H1 (cell line): ENCODE data around the gene APBA2.

Experiments used
- BACH1 ChIP-seq: IDR thresholded peaks from 2 replicates; pipeline ENCODE4 v1.6.1; 2012; ENCODE audit warnings: low read length, improper control_type of control experiment
- EP300 ChIP-seq, 2 experiments: IDR thresholded peaks; 1 replicate in 1 of 2; 2 replicates in 1 of 2; pipeline ENCODE4 v1.6.1; 2011 to 2012; ENCODE audit warnings: low read depth in 2 of 2, low read length in 2 of 2, mild to moderate bottlenecking in 2 of 2, borderline replicate concordance in 1 of 2, inconsistent platforms in 1 of 2, moderate library complexity in 1 of 2
- EZH2 ChIP-seq: fragments of 200-600 bp; sonication (generic); IDR thresholded peaks from 2 replicates; pipeline ENCODE4 v1.7.1; 2012; ENCODE audit warnings: low read depth, mild to moderate bottlenecking, moderate library complexity, low read length, inconsistent platforms; ENCODE audit not compliant: severe bottlenecking
- HDAC6 ChIP-seq: IDR thresholded peaks from one replicate; pipeline ENCODE4 v1.7.1; 2012; ENCODE audit warnings: low read depth, mild to moderate bottlenecking, inconsistent platforms, low read length, moderate library complexity
- KDM4A ChIP-seq: IDR thresholded peaks from one replicate; pipeline ENCODE4 v1.7.1; 2012; ENCODE audit warnings: low read depth, mild to moderate bottlenecking, moderate library complexity, low read length, inconsistent platforms; ENCODE audit not compliant: severe bottlenecking
- MAX ChIP-seq: IDR thresholded peaks from 2 replicates; pipeline ENCODE4 v1.6.1; 2012; ENCODE audit warnings: inconsistent platforms
- POLR2A ChIP-seq, 2 experiments: IDR thresholded peaks; 1 replicate in 1 of 2; 2 replicates in 1 of 2; pipeline ENCODE4 v1.6.1; 2011; ENCODE audit warnings: low read depth in 2 of 2, low read length in 2 of 2, mild to moderate bottlenecking in 2 of 2; ENCODE audit errors: control extremely low read depth in 1 of 2
- POLR2AphosphoS5 ChIP-seq: IDR thresholded peaks from 2 replicates; pipeline ENCODE4 v1.6.1; 2011; ENCODE audit warnings: low read depth, low read length
- RBBP5 ChIP-seq: IDR thresholded peaks from 2 replicates; pipeline ENCODE4 v1.7.1; 2012; ENCODE audit warnings: low read depth, mild to moderate bottlenecking, inconsistent platforms, low read length, moderate library complexity, borderline replicate concordance
- SRF ChIP-seq: IDR thresholded peaks from 2 replicates; pipeline ENCODE4 v1.6.1; 2011; ENCODE audit warnings: mild to moderate bottlenecking, low read depth, low read length, moderate library complexity
- TAF1 ChIP-seq: IDR thresholded peaks from 2 replicates; pipeline ENCODE4 v1.6.1; 2011; ENCODE audit warnings: mild to moderate bottlenecking, low read depth, low read length
- USF2 ChIP-seq: IDR thresholded peaks from 2 replicates; pipeline ENCODE4 v1.6.1; 2011; ENCODE audit warnings: low read length, improper control_type of control experiment
- YY1 ChIP-seq: IDR thresholded peaks from 2 replicates; pipeline ENCODE4 v1.6.1; 2011; ENCODE audit warnings: low read depth, mild to moderate bottlenecking, low read length
- TF ChIP-seq, protein P1 (sequence below), 3 experiments: IDR thresholded peaks; 1 replicate in 2 of 3; 2 replicates in 1 of 3; pipeline versions ENCODE4 v1.5.1 to v1.6.1; 2011; ENCODE audit warnings: low read length in 3 of 3, mild to moderate bottlenecking in 3 of 3, inconsistent platforms in 2 of 3, low read depth in 1 of 3, moderate library complexity in 1 of 3; ENCODE audit not compliant: insufficient read depth in 1 of 3; ENCODE audit errors: control extremely low read depth in 1 of 3

DNA sequence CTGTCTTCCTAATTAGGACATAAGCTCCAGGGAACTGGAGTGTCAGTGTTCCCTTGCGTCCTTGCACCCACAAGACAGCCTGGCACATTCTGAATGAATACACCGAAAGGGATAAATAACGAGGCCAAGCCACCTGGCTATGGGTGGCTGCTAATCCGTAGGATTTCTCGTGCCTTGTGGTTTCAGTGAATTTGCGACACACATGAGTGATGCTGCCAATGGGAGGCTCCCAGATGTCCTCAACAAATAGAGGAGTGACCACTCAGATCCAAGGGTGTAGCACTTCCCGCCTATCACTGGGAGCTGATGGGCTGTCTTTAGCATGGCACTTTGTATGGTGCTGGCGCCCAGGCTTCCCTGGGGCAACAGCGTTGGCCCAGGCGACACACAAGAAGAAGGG is 43.4 kb downstream of the APBA2 start:
- TF ChIP-seq POLR2A (IDR thresholded peaks at IDR 0.05; ENCODE audit: control extremely low read depth in 1 of 2, low read depth in 2 of 2, low read length in 2 of 2) (no peak), YY1 (no peak), BACH1 (no peak), SRF (no peak), TAF1 (no peak), EP300 (IDR thresholded peaks at IDR 0.05; ENCODE audit: borderline replicate concordance in 1 of 2, low read depth in 2 of 2, low read length in 2 of 2) (no peak), RBBP5 (no peak), HDAC6 (no peak), POLR2AphosphoS5 (no peak), USF2 (no peak), MAX (no peak), KDM4A (no peak), EZH2 (no peak)
- TF ChIP-seq, protein P1, sequence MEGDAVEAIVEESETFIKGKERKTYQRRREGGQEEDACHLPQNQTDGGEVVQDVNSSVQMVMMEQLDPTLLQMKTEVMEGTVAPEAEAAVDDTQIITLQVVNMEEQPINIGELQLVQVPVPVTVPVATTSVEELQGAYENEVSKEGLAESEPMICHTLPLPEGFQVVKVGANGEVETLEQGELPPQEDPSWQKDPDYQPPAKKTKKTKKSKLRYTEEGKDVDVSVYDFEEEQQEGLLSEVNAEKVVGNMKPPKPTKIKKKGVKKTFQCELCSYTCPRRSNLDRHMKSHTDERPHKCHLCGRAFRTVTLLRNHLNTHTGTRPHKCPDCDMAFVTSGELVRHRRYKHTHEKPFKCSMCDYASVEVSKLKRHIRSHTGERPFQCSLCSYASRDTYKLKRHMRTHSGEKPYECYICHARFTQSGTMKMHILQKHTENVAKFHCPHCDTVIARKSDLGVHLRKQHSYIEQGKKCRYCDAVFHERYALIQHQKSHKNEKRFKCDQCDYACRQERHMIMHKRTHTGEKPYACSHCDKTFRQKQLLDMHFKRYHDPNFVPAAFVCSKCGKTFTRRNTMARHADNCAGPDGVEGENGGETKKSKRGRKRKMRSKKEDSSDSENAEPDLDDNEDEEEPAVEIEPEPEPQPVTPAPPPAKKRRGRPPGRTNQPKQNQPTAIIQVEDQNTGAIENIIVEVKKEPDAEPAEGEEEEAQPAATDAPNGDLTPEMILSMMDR (IDR thresholded peaks at IDR 0.05; ENCODE audit: control extremely low read depth in 1 of 3, insufficient read depth in 1 of 3, low read depth in 1 of 3, low read length in 3 of 3): no peak
